ENCODE data around the gene GTF2IRD2. TPM values are rescaled to one million over a fixed set of nuclear protein-coding genes. Genes with fewer than 3 reads are reported as not detected.

GTF2IRD2 gene
- total and polyA plus RNA-seq, 2 of the 4 experiments (the other 2 are of a cell fraction) = 2.9 to 5.2 TPM

Small RNA genes within 50 kb of the gene (microRNA-seq; reads per million reads assigned to microRNA genes)
- gene RF00019 (ENCODE audit: insufficient read depth, insufficient read length) = not detected

Small RNA genes within 50 kb of the gene (small RNA-seq; reads per million reads assigned to genes)
- 0 reads per million in 5 experiments for gene RF00019

Other genes starting within 250 kb of the GTF2IRD2 start
- gene GTF2I, start 193.9 kb downstream of the GTF2IRD2 start, total RNA-seq (2012; rRNA removed) = 46.4 and 66.7 TPM in 2 replicates
- 78.3 and 88.8 TPM in 2 replicates for gene GTF2I, start 193.9 kb downstream of the GTF2IRD2 start, polyA plus RNA-seq (2012; rRNA removed)
- not detected in 2 replicates for gene NCF1, start 77.6 kb downstream of the GTF2IRD2 start, total RNA-seq (2012; rRNA removed)
- gene NCF1, start 77.6 kb downstream of the GTF2IRD2 start, polyA plus RNA-seq (2012; rRNA removed) = not detected in 2 replicates
- 5.2 and 6.1 TPM in 2 replicates for gene CASTOR2, start 113.1 kb upstream of the GTF2IRD2 start, total RNA-seq (2012; rRNA removed)
- 8.0 and 10.1 TPM in 2 replicates for gene CASTOR2, start 113.1 kb upstream of the GTF2IRD2 start, polyA plus RNA-seq (2012; rRNA removed)
- 48.2 and 57.2 TPM in 2 replicates for gene RCC1L, start 222.2 kb upstream of the GTF2IRD2 start, total RNA-seq (2012; rRNA removed)
- gene RCC1L, start 222.2 kb upstream of the GTF2IRD2 start, polyA plus RNA-seq (2012; rRNA removed) = 36.0 and 43.3 TPM in 2 replicates
- gene GTF2IRD2B, start 241.0 kb upstream of the GTF2IRD2 start, total RNA-seq (2012; rRNA removed) = 9.9 and 11.9 TPM in 2 replicates
- 12.7 and 13.8 TPM in 2 replicates for gene GTF2IRD2B, start 241.0 kb upstream of the GTF2IRD2 start, polyA plus RNA-seq (2012; rRNA removed)